ENCODE data around the gene AMZ1. TPM values are rescaled to one million over a fixed set of nuclear protein-coding genes. Genes with fewer than 3 reads are reported as not detected.

The AMZ1 gene
- polyA plus RNA-seq, 1 experiment: 0.43 TPM

- no peak for DNase-seq (ENCODE audit: low read depth, low spot score)
- POLR2A ChIA-PET: interaction anchor here (0.6 to 1.2 kb wide), 6 partner anchors 19 to 426 kb away, joined by 3 to 5 read pairs (median 4); no protein-coding TSS in a partner anchor
- no peaks in the 10 kb centered on the region for H3K27me3 ChIP-seq (ENCODE audit: control insufficient read depth, insufficient read depth, low read length)
- TF ChIP-seq CTCF (IDR thresholded peaks at IDR 0.05; ENCODE audit: low read depth, low read length): no peak
- CTCF ChIA-PET: interaction anchor here (1.0 to 1.3 kb wide), 3 partner anchors 15 to 54 kb away, joined by 4 to 6 read pairs (median 4); no protein-coding TSS in a partner anchor
- H3K9me3 ChIP-seq (ENCODE audit: control insufficient read depth, insufficient read depth, low read length): no peaks in the 10 kb centered on the region; the same call in 1 of the 2 replicates
- peak overlapping the region; percentile 95 for H3K27ac ChIP-seq (ENCODE audit: low read depth, low read length)
- H3K4me3 ChIP-seq (ENCODE audit: low read depth, low read length): peak overlapping the region; percentile 32
Measured at GRCh38 chr7:2763597-2763996, 75.6 kb downstream of the AMZ1 start.

GRCh38 chr7:2764621-2765020, 76.6 kb downstream of the AMZ1 start:
- ChIA-PET POLR2A (no interaction called here), CTCF (interaction anchor here (1.3 kb wide), 1 partner anchor 14 kb away, joined by 4 read pairs; no protein-coding TSS in a partner anchor)
- TF ChIP-seq CTCF (IDR thresholded peaks at IDR 0.05; ENCODE audit: low read depth, low read length): no peak
- H3K27me3 ChIP-seq (ENCODE audit: control insufficient read depth, insufficient read depth, low read length): no peaks in the 10 kb centered on the region
- H3K27ac ChIP-seq (ENCODE audit: low read depth, low read length): no peak overlapping the region
- no peaks in the 10 kb centered on the region; the same call in 1 of the 2 replicates for H3K9me3 ChIP-seq (ENCODE audit: control insufficient read depth, insufficient read depth, low read length)
- no peak for DNase-seq (ENCODE audit: low read depth, low spot score)
- H3K4me3 ChIP-seq (ENCODE audit: low read depth, low read length): no peak overlapping the region

Other genes starting within 250 kb of the AMZ1 start
- gene GRIFIN, start 211.8 kb upstream of the AMZ1 start, polyA plus RNA-seq (2011; rRNA removed): not detected in 2 replicates
- gene LFNG, start 168.4 kb upstream of the AMZ1 start, polyA plus RNA-seq (2011; rRNA removed): 1.6 and 2.4 TPM in 2 replicates
- gene BRAT1, start 132.7 kb upstream of the AMZ1 start, polyA plus RNA-seq (2011; rRNA removed): 6.2 and 9.8 TPM in 2 replicates
- 6.8 and 8.9 TPM in 2 replicates for gene IQCE, start 129.2 kb upstream of the AMZ1 start, polyA plus RNA-seq (2011; rRNA removed)
- gene TTYH3, start 56.2 kb upstream of the AMZ1 start, polyA plus RNA-seq (2011; rRNA removed): 30.8 and 50.7 TPM in 2 replicates
- 97.4 and 110 TPM in 2 replicates for gene GNA12, start 156.1 kb downstream of the AMZ1 start, polyA plus RNA-seq (2011; rRNA removed)

Data from AG04450 (cell line).